Uterus (tissue), 2 donors: ENCODE data around the gene ZNF823.

Experiments used
- CTCF ChIP-seq, 4 experiments: fragments of 200-600 bp in 2 of 4; fragments of 450-650 bp in 2 of 4; sonication (generic) in 2 of 4; IDR thresholded peaks; one replicate each; pipeline ENCODE4 v1.5.1; 2016 to 2019; ENCODE audit warnings: antibody characterized with exemption in 4 of 4, mild to moderate bottlenecking in 2 of 4, moderate library complexity in 1 of 4
- POLR2A ChIP-seq, 2 donors: fragments of 450-650 bp; IDR thresholded peaks; one replicate each; pipeline ENCODE4 v1.6.1; 2016; ENCODE audit warnings: antibody characterized with exemption in 2 of 2, mild to moderate bottlenecking in 1 of 2, moderate library complexity in 1 of 2

GRCh38 chr19:11674067-11674492 lies 64.7 kb downstream of the ZNF823 start:
- TF ChIP-seq CTCF (IDR thresholded peaks at IDR 0.05) (no peak), POLR2A (IDR thresholded peaks at IDR 0.05) (no peak)
